IMR-90 (cell line): ENCODE measurements around the gene UNK.

Experiments
- BHLHE40 ChIP-seq: fragments of 150-350 bp; IDR thresholded peaks from 2 replicates; pipeline ENCODE4 v1.6.1; 2016; ENCODE audit warnings: mild to moderate bottlenecking, low read depth, low read length
- MAZ ChIP-seq: IDR thresholded peaks from 2 replicates; pipeline ENCODE4 v1.6.1; 2012; ENCODE audit warnings: low read depth, mild to moderate bottlenecking, low read length, improper control_type of control experiment, moderate library complexity, borderline replicate concordance
- NFE2L2 ChIP-seq: fragments of 150-350 bp; IDR thresholded peaks from 2 replicates; pipeline ENCODE4 v1.6.1; 2016; ENCODE audit warnings: low read depth, mild to moderate bottlenecking, low read length
- POLR2A ChIP-seq: IDR thresholded peaks from 2 replicates; pipeline ENCODE4 v1.6.1; 2012; ENCODE audit warnings: mild to moderate bottlenecking, low read depth, low read length
- RCOR1 ChIP-seq: IDR thresholded peaks from 2 replicates; pipeline ENCODE4 v1.6.1; 2012; ENCODE audit warnings: mild to moderate bottlenecking, low read length, improper control_type of control experiment; ENCODE audit not compliant: insufficient replicate concordance
- TF ChIP-seq, protein P1 (sequence below): conservative IDR thresholded peaks from 2 replicates; pipeline ENCODE4 v1.5.1; 2012; ENCODE audit warnings: mild to moderate bottlenecking, low read depth, low read length, improper control_type of control experiment

DNA sequence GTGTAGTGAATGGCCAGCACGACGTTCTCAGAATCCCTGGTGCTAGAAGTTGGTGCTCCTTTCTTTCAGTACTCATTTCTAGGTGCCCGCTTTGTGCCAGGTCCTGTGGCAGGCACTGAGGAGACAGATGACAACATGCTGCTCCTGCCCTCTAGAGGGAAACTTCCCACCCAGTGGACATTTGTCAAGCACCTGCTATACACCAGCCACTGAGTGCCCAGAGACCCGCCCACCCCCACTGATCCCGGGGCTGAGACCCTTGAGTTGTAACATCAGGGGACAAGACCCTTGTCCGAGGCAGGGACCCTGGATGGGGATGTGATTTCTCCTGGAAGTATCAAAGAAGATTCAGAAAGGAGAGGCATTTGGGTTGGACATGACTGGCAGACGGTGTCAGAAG, 34.5 kb downstream of the UNK start:
- TF ChIP-seq BHLHE40 (no peak), POLR2A (no peak), RCOR1 (no peak), NFE2L2 (no peak), MAZ (no peak)
- TF ChIP-seq, protein P1, sequence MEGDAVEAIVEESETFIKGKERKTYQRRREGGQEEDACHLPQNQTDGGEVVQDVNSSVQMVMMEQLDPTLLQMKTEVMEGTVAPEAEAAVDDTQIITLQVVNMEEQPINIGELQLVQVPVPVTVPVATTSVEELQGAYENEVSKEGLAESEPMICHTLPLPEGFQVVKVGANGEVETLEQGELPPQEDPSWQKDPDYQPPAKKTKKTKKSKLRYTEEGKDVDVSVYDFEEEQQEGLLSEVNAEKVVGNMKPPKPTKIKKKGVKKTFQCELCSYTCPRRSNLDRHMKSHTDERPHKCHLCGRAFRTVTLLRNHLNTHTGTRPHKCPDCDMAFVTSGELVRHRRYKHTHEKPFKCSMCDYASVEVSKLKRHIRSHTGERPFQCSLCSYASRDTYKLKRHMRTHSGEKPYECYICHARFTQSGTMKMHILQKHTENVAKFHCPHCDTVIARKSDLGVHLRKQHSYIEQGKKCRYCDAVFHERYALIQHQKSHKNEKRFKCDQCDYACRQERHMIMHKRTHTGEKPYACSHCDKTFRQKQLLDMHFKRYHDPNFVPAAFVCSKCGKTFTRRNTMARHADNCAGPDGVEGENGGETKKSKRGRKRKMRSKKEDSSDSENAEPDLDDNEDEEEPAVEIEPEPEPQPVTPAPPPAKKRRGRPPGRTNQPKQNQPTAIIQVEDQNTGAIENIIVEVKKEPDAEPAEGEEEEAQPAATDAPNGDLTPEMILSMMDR, result no peak
